GM15510 (cell line): Measurements from ENCODE around the gene CSTF1.

Experiments used
- POLR2A ChIP-seq: IDR thresholded peaks from 3 replicates; pipeline ENCODE4 v1.6.1; 2011; ENCODE audit warnings: borderline replicate concordance; ENCODE audit not compliant: insufficient read length; ENCODE audit errors: extremely low read depth

Gene CSTF1

GRCh38 chr20:56385130-56385529 lies 7.3 kb upstream of the CSTF1 start:
- no peak for TF ChIP-seq POLR2A

DNA sequence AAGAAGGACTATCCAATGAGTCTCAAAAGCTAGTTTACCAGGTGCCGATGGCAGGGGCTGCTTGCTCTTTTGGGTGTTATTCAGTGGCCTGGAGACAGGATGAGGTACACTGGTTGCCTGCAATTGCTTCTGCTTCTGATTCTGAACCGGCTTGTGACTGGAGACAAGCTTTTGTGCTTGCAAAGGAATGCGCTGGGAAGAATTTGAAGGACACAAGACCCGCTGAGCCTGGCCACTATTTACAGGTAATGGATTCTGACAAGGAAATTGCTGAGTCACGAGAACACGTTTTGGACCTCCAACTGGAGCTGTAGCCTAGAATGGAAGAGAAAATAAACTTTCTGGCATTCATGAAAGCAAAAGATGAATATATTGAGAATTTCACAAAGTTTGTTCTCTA lies 6.2 kb upstream of the CSTF1 start:
- TF ChIP-seq POLR2A: no peak

GRCh38 chr20:56388882-56389281 lies 3.6 kb upstream of the CSTF1 start:
- no peak for TF ChIP-seq POLR2A

GRCh38 chr20:56389807-56390206 lies 2.6 kb upstream of the CSTF1 start:
- TF ChIP-seq POLR2A: no peak

- TF ChIP-seq POLR2A: no peak
Measured at GRCh38 chr20:56391037-56391436, 1.4 kb upstream of the CSTF1 start.

DNA sequence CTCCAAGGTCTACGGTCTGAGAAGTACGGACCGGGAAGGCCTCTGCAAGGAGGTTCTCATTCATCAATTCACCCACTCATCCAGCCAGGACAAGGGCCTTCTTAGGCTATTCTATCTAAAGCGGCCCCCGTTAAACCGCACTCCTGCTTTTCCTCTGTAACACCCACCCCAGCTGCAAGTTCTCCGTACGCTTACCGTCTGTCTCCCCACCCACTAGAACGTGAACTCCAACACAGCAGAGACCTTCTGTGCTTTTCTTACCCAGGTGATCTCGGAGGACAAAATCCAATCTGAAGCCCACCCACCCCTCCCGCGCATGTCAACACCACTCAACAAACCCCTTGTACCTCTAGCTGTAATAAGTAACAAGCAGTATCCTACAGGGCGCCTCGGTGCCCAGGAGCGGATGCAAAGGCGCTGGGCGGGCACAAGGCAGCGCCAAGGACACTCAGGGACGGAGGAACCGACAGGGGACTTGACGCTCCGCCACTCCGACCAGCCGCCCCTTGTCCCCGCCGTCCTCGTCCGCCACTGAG lies 781 bp upstream of the CSTF1 start:
- no peak for TF ChIP-seq POLR2A

- no peak for TF ChIP-seq POLR2A
Measured at GRCh38 chr20:56392881-56393482, 537 bp downstream of the CSTF1 start.

GRCh38 chr20:56393653-56394052 lies 1.2 kb downstream of the CSTF1 start:
- no peak for TF ChIP-seq POLR2A

DNA sequence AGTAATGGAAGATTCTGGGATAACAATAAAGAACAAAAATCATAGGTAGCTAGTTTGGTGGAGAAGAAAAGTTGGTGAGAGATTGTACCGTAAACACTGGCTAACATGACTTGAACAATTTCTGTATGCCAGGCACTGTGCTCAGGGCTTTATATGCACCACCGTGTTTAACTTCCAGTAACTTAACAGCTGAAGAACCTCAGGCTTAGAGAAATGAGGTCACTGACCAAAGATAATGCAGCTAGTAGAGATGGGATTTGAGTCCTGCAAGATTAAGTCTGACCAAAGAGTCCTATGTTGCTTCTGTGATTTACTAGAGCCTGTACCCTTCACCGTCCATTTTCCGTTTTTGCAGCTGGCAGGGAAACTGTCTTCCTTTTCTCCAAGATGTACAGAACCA lies 2.7 kb downstream of the CSTF1 start:
- TF ChIP-seq POLR2A: no peak

DNA sequence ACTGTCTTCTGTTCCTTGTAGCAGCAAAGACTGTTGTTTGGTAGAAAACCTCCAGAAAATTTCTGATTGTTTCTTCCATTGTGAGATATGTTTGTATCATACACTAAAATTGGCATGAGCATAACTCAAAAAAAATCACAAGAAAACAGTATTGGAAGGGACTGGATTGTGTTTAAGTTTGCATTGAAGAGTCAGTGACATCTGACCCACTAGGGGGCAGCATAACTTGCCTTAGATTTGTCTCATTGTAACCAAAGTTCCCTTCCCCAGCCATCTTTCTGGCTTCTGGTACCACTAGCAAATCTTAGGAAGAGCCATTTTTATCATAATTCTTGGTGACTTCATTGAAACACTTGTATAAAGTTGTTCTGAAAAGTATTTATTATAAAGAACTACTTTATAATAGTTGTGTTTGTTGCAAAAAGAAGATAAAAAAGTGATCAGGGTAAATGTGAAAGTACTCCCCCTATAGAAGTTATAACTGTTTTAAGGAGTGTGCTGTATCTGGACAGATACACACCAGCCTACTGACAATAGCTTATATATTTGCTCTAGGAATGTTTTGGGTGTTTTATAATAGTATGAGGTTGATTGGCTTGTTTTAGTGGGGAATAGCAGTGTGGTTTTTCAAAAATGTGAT lies 7.7 kb downstream of the CSTF1 start:
- TF ChIP-seq POLR2A: no peak

GRCh38 chr20:56403465-56403864 lies 11.0 kb downstream of the CSTF1 start:
- TF ChIP-seq POLR2A: no peak

DNA sequence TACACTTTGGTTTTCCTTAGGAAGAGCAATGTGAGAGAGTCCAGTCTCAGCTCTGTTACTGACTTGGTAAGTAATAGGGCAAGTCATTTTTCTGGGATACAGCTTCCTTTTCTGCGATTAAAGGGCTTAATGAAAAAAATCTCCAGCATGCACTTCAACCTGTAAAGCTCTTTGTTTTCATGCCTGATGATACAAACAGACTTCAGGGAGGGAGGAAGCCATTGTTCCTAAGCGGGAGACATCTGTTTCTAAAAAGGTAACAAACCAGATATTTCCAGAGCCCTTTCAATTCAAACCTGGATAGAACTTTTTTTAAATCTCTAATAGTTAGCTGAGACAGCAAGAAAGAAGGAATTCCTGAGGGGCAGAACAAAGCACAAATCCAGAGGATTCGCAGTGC lies 14.5 kb downstream of the CSTF1 start:
- no peak for TF ChIP-seq POLR2A

DNA sequence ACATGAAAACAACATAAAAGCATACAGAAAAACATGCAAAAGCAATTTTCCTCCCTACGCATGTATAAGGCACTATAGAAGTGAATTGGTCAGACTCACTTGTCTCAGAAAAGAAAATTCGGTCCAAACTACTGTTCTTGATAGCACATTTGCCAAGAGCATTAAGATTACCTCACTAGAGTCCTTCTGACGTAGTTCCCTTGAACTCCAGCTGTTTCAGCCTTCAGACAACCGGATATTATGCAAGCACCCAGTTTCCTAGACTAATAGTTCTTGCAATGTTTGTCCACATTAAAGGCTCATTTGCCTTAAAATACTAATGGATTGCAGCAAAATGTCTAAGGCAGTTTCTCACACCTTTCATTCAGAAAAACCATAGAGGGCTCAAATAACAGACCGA lies 17.1 kb downstream of the CSTF1 start:
- no peak for TF ChIP-seq POLR2A

GRCh38 chr20:56409956-56410355 lies 17.5 kb downstream of the CSTF1 start:
- no peak for TF ChIP-seq POLR2A

GRCh38 chr20:56411759-56412472 lies 19.5 kb downstream of the CSTF1 start, which contains the start of gene CASS4:
Gene CASS4 (plus strand): TSS chr20:56412260. CDS start chr20:56412459, 199 bp downstream.
- TF ChIP-seq POLR2A: no peak

DNA sequence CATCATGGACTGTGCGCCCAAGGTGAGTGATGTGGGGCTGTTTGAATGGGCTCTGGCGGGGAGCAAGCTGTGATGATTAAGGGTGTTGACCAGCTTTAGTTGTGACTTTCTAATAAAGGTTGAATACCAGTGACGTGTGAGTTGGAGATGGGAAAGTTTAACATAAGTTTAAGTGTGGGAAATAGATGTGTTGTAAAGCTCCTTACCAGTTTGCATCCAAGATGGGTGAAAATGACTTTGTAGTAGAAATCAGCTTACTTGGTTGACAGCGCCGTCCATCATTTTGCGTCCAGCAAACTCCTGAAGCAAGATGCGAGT lies 20.0 kb downstream of the CSTF1 start:
- TF ChIP-seq POLR2A: no peak
